Chondrocyte (in vitro differentiated cells): Measurements from ENCODE around the gene ABL2. TPM values are rescaled to one million over a fixed set of nuclear protein-coding genes. Genes with fewer than 3 reads are reported as not detected.
A peak's percentile ranks its signal among the peaks of the same experiment; 100 is the strongest.

Source experiments
- DNase-seq: peaks from one replicate; pipeline ENCODE4 v3.0.0; 2021; ENCODE audit warnings: mixed read lengths, low spot score
- H3K27ac Mint-ChIP-seq: one replicate; pipeline ENCODE4 v1.8.0; 2021; ENCODE audit warnings: mild to moderate bottlenecking, moderate library complexity, mixed read lengths; ENCODE audit not compliant: unreplicated experiment
- H3K27me3 Mint-ChIP-seq: 2 replicates; pipeline ENCODE4 v1.8.0; 2021; ENCODE audit warnings: low read depth, mixed read lengths
- H3K36me3 Mint-ChIP-seq: 2 replicates; pipeline ENCODE4 v1.8.0; 2021; ENCODE audit warnings: low read depth, mixed read lengths
- H3K4me1 Mint-ChIP-seq: 2 replicates; pipeline ENCODE4 v1.8.0; 2021; ENCODE audit warnings: low read depth, mild to moderate bottlenecking, mixed read lengths
- H3K4me3 Mint-ChIP-seq: one replicate; pipeline ENCODE4 v1.8.0; 2021; ENCODE audit warnings: mild to moderate bottlenecking, moderate library complexity, mixed read lengths; ENCODE audit not compliant: unreplicated experiment
- H3K9me3 Mint-ChIP-seq: 2 replicates; pipeline ENCODE4 v1.8.0; 2021; ENCODE audit warnings: low read depth, mixed read lengths
- CTCF ChIP-seq: fragments of 200-600 bp; sonication (generic); IDR thresholded peaks from 2 replicates; pipeline ENCODE4 v1.5.0; 2021; ENCODE audit warnings: antibody characterized with exemption, mild to moderate bottlenecking, moderate library complexity
- total RNA-seq: library from RNA; stranded (reverse); gene quantifications from 3 replicates; pipeline ENCODE4 v1.2.1, GENCODE V29; 2021

ABL2 gene
- total RNA-seq, 1 donor from 2014 or later: 23.1 TPM

DNA sequence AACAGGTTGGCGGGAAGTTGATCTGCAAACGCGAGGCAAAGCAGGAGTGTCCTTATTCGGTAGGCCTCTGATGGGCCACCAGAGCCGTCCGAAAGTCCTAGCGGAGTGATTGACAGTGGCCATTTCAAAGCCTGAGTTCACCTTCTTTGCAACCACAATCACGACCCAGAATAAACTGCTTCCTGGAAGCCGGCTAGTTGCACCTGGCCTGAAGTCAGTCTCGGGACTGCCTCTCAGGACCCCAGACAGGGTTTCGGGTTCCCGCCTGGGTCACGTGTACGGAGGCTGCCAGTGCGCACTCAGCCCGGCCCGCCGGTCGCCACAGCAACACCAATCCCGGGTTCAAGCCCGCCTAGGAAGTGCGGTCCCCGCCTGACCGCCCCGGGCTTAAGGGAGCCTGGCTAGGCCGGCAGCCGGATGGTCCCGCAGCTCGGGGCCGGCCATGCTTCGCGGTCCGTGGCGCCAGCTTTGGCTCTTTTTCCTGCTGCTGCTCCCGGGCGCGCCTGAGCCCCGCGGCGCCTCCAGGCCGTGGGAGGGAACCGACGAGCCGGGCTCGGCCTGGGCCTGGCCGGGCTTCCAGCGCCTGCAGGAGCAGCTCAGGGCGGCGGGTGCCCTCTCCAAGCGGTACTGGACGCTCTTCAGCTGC lies 147.7 kb downstream of the ABL2 start, which contains the start of gene TOR3A:
Gene TOR3A, plus strand, starts transcription at position 384 of the 646 bp plus-strand sequence. Its CDS starts 59 bp downstream, at position 443.
- Mint-ChIP-seq H3K9me3 (no peaks in the 10 kb centered on the region), H3K36me3 (peaks cover 3% of the 10 kb centered on the region), H3K4me1 (peaks cover 22% of the 10 kb centered on the region), H3K4me3 (peak within 1 kb of the TSS; percentile 87), H3K27me3 (no peaks in the 10 kb centered on the region), H3K27ac (peak within 1 kb of the TSS; percentile 91)
- peak; percentile 15 for TF ChIP-seq CTCF
- peak; percentile 98 for DNase-seq

DNA sequence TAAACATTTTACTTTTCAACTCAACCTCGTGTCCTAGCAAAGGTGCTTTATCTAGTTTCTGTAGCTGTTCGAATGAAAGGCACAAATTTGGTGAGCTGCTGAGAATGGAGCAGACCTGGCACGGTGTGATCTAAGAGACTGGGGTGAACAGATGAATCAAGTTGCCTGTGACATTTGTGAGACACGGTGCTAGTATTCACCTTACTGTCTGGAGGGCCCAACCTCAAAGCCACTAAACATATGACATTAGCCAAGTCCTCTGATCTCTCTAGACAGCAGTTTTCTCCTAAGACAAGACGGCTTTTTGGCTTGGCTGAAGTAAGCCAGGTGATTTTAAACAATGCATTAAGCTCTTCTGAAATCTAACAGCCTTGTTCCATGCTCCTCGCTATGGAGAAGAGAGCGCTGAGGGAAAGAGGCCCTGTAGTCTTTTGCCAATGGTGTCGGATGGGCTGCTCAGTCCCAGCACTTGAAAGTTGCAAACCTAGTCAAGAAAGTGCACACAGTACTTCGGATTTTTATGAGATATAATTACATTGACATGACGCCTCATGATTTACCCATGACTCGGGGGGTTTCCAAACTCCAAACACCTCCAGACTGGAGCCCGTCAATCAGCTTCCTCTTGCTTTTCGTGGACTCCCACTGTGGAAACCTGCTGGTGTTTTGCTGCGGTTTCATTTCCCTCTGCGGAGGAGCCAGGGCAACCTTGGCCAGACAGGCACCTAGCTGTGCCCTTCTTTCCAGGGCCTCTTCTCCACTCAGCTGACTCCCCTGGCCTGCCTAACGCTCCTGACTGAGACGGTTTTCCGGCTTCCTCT lies 148.4 kb downstream of the ABL2 start:
- no peak for DNase-seq
- Mint-ChIP-seq H3K36me3 (peaks cover 1% of the 10 kb centered on the region), H3K4me3 (peak overlapping the region; percentile 87), H3K27me3 (no peaks in the 10 kb centered on the region), H3K27ac (peak overlapping the region; percentile 91), H3K9me3 (no peaks in the 10 kb centered on the region), H3K4me1 (peaks cover 22% of the 10 kb centered on the region)
- TF ChIP-seq CTCF: no peak

- H3K36me3 Mint-ChIP-seq: no peaks in the 10 kb centered on the region
- no peak for DNase-seq
- no peaks in the 10 kb centered on the region for H3K9me3 Mint-ChIP-seq
- peak; percentile 86 for TF ChIP-seq CTCF
- peaks cover 22% of the 10 kb centered on the region for H3K4me1 Mint-ChIP-seq
- H3K4me3 Mint-ChIP-seq: no peak overlapping the region
- no peak overlapping the region for H3K27ac Mint-ChIP-seq
- H3K27me3 Mint-ChIP-seq: no peaks in the 10 kb centered on the region
These were observed 150.2 kb downstream of the ABL2 start for GRCh38 chr1:179079113-179079761.

DNA sequence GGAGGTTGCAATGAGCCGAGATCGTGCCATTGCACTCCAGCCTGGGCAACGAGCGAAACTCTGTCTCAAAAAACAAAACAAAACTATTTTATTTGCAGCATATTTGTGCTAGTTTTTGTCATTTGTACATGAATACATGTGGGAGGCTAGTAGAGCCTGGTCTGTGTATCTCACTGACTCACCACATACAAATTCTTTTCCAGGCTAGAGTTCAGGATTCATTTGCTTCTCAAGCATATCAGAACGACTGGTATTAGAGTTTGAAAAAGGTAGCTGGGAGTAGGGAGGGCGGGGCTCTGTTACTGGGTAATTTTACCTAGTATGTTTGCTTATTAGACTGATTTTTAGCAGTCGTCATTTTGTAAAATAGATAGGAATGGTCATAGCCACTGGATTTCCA lies 152.1 kb downstream of the ABL2 start:
- no peak overlapping the region for H3K4me3 Mint-ChIP-seq
- H3K27me3 Mint-ChIP-seq: no peaks in the 10 kb centered on the region
- peaks cover 14% of the 10 kb centered on the region for H3K4me1 Mint-ChIP-seq
- no peak for TF ChIP-seq CTCF
- H3K36me3 Mint-ChIP-seq: peaks cover 4% of the 10 kb centered on the region
- no peak overlapping the region for H3K27ac Mint-ChIP-seq
- DNase-seq: no peak
- H3K9me3 Mint-ChIP-seq: no peaks in the 10 kb centered on the region

DNA sequence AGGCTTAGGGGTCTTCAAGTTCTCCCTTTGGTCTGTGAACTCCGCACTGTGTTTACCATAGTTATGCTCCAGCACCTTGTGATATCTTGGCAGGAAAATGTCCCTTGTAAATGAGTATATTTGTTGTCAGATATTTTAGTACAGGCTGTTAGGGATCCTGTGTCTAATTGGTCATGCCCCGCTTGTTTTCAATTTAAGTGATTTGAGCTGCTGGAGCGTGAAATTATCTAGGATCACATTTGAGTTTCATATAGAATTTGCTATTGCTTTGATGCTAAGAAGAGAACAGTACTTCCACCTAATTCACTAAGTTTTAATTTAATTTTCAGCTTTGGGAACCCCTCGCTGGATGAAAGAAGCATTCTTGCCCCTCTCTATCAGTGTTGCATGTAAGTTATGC lies 163.0 kb downstream of the ABL2 start:
- DNase-seq: no peak
- no peak overlapping the region for H3K27ac Mint-ChIP-seq
- no peak overlapping the region for H3K4me3 Mint-ChIP-seq
- H3K36me3 Mint-ChIP-seq: peaks cover 16% of the 10 kb centered on the region
- H3K27me3 Mint-ChIP-seq: no peaks in the 10 kb centered on the region
- H3K4me1 Mint-ChIP-seq: no peaks in the 10 kb centered on the region
- H3K9me3 Mint-ChIP-seq: no peaks in the 10 kb centered on the region
- no peak for TF ChIP-seq CTCF
